Endodermal cell (in vitro differentiated cells): ENCODE results near the gene CIC. TPM values are rescaled to one million over a fixed set of nuclear protein-coding genes. Genes with fewer than 3 reads are reported as not detected.
A peak's percentile ranks its signal among the peaks of the same experiment; 100 is the strongest.

Experiments used
- DNase-seq: peaks from one replicate; pipeline ENCODE4 v3.0.0-alpha.2; 2017
- H3K27ac ChIP-seq: 2 replicates; pipeline ENCODE4 v1.5.1; 2013; ENCODE audit warnings: mild to moderate bottlenecking, low read depth, low read length, moderate library complexity
- H3K27me3 ChIP-seq: 2 replicates; pipeline ENCODE4 v1.6.1; 2013; ENCODE audit warnings: mild to moderate bottlenecking, low read length, moderate library complexity; ENCODE audit not compliant: insufficient read depth, control insufficient read depth, poor library complexity, severe bottlenecking
- H3K36me3 ChIP-seq: 2 replicates; pipeline ENCODE4 v1.7.0; 2013; ENCODE audit warnings: mild to moderate bottlenecking, low read length, moderate library complexity; ENCODE audit not compliant: control insufficient read depth, insufficient read depth
- H3K4me1 ChIP-seq: one replicate; pipeline ENCODE4 v1.7.0; 2013; ENCODE audit warnings: low read length; ENCODE audit not compliant: control insufficient read depth, insufficient read depth
- H3K4me3 ChIP-seq: 2 replicates; pipeline ENCODE4 v1.5.1; 2013; ENCODE audit warnings: mild to moderate bottlenecking, low read length, moderate library complexity
- H3K9ac ChIP-seq: 2 replicates; pipeline ENCODE4 v1.6.1; 2013; ENCODE audit warnings: mild to moderate bottlenecking, low read length, moderate library complexity; ENCODE audit not compliant: poor library complexity, severe bottlenecking; ENCODE audit errors: extremely low read depth
- H3K9me3 ChIP-seq: 2 replicates; pipeline ENCODE4 v1.6.1; 2013; ENCODE audit warnings: mild to moderate bottlenecking, low read length, moderate library complexity; ENCODE audit not compliant: control insufficient read depth
- H3K27ac Mint-ChIP-seq: 2 replicates; pipeline ENCODE4 v1.8.0; 2020; ENCODE audit warnings: mixed read lengths
- H3K27me3 Mint-ChIP-seq: 2 replicates; pipeline ENCODE4 v1.8.0; 2021; ENCODE audit warnings: mild to moderate bottlenecking, mixed read lengths; ENCODE audit not compliant: insufficient read depth
- H3K36me3 Mint-ChIP-seq: 2 replicates; pipeline ENCODE4 v1.8.0; 2020; ENCODE audit warnings: low read depth, mixed read lengths
- H3K4me1 Mint-ChIP-seq: 2 replicates; pipeline ENCODE4 v1.8.0; 2020; ENCODE audit warnings: mixed read lengths
- H3K4me3 Mint-ChIP-seq: 2 replicates; pipeline ENCODE4 v1.8.0; 2020; ENCODE audit warnings: mild to moderate bottlenecking, moderate library complexity, mixed read lengths
- H3K9me3 Mint-ChIP-seq: 2 replicates; pipeline ENCODE4 v1.8.0; 2020; ENCODE audit warnings: mild to moderate bottlenecking, mixed read lengths
- WGBS, 2 experiments: methylation state at CpG; one replicate each; pipeline versions ENCODE4 v1.1.5 to v1.1.7; 2013; ENCODE audit warnings: missing lambda C conversion rate in 2 of 2, mixed read lengths in 1 of 2; ENCODE audit not compliant: insufficient coverage in 1 of 2, insufficient read length in 1 of 2; 5-methylcytosine and 5-hydroxymethylcytosine counted together
- total RNA-seq, 2 donors: library from RNA; stranded (reverse); fragmentation: NEBNext Ultra II Directional in 1 of 2; extraction: Animal tissue kit (Norgen Biotek cat#: 25700) in 1 of 2; gene quantifications; 2 replicates in 1 of 2; 3 replicates in 1 of 2; pipeline ENCODE4 v1.2.1, GENCODE V29; 2021
- TF ChIP-seq, protein P1 (sequence below): fragments of 200-600 bp; sonication (generic); conservative IDR thresholded peaks from 2 replicates; pipeline ENCODE4 v1.5.0; 2021; ENCODE audit warnings: antibody characterized with exemption, mild to moderate bottlenecking

The CIC gene
- total RNA-seq, 2 donors from 2014 or later = 48.6 to 57.6 TPM

DNA sequence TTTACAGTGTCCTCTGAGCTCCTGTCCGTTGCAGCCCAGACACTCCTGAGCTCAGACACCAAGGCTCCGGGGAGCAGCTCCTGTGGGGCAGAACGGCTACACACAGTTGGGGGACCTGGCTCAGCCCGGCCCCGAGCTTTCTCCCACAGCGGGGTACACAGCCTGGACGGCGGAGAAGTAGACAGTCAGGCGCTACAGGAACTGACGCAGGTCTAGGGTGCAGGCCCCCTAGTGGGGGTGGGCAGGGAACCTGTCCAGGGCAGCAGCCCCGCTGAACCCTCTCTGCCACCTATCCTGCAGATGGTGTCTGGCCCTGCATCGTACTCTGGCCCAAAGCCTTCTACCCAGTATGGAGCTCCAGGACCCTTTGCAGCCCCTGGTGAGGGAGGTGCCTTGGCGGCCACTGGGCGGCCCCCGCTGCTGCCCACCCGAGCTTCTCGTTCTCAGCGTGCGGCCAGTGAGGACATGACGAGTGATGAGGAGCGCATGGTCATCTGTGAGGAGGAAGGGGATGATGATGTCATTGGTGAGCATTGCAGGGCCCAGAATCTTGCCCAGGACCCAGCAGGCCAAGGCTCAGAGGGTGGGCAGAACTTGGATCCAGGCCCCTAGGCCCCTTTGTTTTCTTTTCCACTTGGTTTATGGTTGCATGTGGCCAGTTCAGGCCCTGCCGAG is 20.0 kb downstream of the CIC start:
- Histone ChIP-seq H3K27ac (no peak overlapping the region), H3K9ac (no peak overlapping the region), H3K36me3 (peaks cover 64% of the 10 kb centered on the region), H3K4me3 (no peak overlapping the region), H3K27me3 (no peaks in the 10 kb centered on the region), H3K9me3 (no peaks in the 10 kb centered on the region), H3K4me1 (no peaks in the 10 kb centered on the region)
- no peak overlapping the region for H3K4me3 Mint-ChIP-seq
- peaks cover 37% of the 10 kb centered on the region for H3K36me3 Mint-ChIP-seq
- TF ChIP-seq, protein P1, sequence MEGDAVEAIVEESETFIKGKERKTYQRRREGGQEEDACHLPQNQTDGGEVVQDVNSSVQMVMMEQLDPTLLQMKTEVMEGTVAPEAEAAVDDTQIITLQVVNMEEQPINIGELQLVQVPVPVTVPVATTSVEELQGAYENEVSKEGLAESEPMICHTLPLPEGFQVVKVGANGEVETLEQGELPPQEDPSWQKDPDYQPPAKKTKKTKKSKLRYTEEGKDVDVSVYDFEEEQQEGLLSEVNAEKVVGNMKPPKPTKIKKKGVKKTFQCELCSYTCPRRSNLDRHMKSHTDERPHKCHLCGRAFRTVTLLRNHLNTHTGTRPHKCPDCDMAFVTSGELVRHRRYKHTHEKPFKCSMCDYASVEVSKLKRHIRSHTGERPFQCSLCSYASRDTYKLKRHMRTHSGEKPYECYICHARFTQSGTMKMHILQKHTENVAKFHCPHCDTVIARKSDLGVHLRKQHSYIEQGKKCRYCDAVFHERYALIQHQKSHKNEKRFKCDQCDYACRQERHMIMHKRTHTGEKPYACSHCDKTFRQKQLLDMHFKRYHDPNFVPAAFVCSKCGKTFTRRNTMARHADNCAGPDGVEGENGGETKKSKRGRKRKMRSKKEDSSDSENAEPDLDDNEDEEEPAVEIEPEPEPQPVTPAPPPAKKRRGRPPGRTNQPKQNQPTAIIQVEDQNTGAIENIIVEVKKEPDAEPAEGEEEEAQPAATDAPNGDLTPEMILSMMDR = peak; percentile 22
- H3K4me1 Mint-ChIP-seq = peaks cover 13% of the 10 kb centered on the region
- 96 to 97% methylated on average over 11 to 22 of the region's 22 CpGs for WGBS, 2 experiments
- no peaks in the 10 kb centered on the region for H3K27me3 Mint-ChIP-seq
- no peak overlapping the region for H3K27ac Mint-ChIP-seq
- DNase-seq = no peak
- H3K9me3 Mint-ChIP-seq = no peaks in the 10 kb centered on the region

DNA sequence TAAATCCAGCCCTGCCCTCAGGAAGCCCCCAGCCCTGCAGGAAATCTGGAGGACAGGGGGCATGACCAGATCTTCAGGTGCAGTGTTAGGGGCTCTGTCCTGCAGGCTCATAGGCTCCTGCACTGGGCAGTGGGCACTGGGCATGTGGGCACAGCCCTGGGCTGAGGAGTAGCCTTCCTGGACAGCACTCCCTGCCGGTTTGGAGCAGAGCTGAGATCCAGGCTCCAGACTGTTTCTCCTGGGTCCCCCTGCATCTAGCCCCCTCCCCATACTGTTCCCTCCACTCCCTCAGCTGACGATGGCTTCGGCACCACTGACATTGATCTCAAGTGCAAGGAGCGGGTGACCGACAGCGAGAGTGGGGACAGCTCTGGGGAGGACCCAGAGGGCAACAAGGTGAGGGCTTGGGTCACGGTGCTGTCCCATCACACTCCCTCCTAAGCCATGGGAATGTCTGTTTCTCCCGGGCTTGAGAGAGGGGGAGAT is 20.5 kb downstream of the CIC start:
- 97 to 100% methylated on average over 4 to 8 of the region's 8 CpGs for WGBS, 2 experiments
- H3K9me3 Mint-ChIP-seq = no peaks in the 10 kb centered on the region
- peaks cover 41% of the 10 kb centered on the region for H3K36me3 Mint-ChIP-seq
- DNase-seq = no peak
- Histone ChIP-seq H3K36me3 (peaks cover 70% of the 10 kb centered on the region), H3K27ac (no peak overlapping the region), H3K9ac (no peak overlapping the region), H3K9me3 (no peaks in the 10 kb centered on the region), H3K4me3 (no peak overlapping the region), H3K4me1 (no peaks in the 10 kb centered on the region), H3K27me3 (no peaks in the 10 kb centered on the region)
- no peak overlapping the region for H3K27ac Mint-ChIP-seq
- TF ChIP-seq, protein P1 = no peak
- H3K4me1 Mint-ChIP-seq = peaks cover 13% of the 10 kb centered on the region
- no peaks in the 10 kb centered on the region for H3K27me3 Mint-ChIP-seq
- H3K4me3 Mint-ChIP-seq = no peak overlapping the region

DNA sequence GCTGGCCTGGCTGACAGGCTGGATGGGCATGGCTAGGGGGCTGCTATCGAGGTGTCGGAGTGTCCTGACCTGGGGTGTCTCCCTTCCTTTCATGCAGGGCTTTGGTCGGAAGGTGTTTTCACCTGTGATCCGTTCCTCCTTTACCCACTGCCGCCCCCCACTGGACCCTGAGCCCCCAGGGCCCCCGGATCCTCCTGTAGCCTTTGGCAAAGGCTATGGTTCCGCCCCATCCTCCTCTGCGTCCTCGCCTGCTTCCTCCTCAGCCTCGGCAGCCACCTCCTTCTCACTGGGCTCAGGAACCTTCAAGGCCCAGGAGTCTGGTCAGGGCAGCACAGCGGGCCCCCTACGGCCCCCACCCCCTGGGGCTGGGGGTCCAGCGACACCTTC is 21.1 kb downstream of the CIC start:
- peaks cover 8% of the 10 kb centered on the region for H3K4me1 Mint-ChIP-seq
- H3K9me3 ChIP-seq = no peaks in the 10 kb centered on the region
- H3K27ac Mint-ChIP-seq = no peak overlapping the region
- 95 to 100% methylated on average over 2 to 13 of the region's 13 CpGs for WGBS, 2 experiments
- H3K9ac ChIP-seq = no peak overlapping the region
- TF ChIP-seq, protein P1 = no peak
- H3K27me3 Mint-ChIP-seq = no peaks in the 10 kb centered on the region
- H3K36me3 Mint-ChIP-seq = peaks cover 42% of the 10 kb centered on the region
- no peaks in the 10 kb centered on the region for H3K9me3 Mint-ChIP-seq
- no peak for DNase-seq
- no peak overlapping the region for H3K27ac ChIP-seq
- no peak overlapping the region for H3K4me3 ChIP-seq
- no peaks in the 10 kb centered on the region for H3K27me3 ChIP-seq
- peaks cover 70% of the 10 kb centered on the region for H3K36me3 ChIP-seq
- no peak overlapping the region for H3K4me3 Mint-ChIP-seq
- H3K4me1 ChIP-seq = no peaks in the 10 kb centered on the region
